A549 treated with Mapracorat at 1 μM for 4 hours (cell line): Measurements from ENCODE around the gene MLLT1. TPM values are rescaled to one million over a fixed set of nuclear protein-coding genes. Genes with fewer than 3 reads are reported as not detected.

Experiments
- total RNA-seq: library from RNA; stranded (reverse); fragments of 200-300 nt; extraction: Qiagen RNA extraction; gene quantifications from 5 replicates; pipeline ENCODE4 v1.2.3, GENCODE V29; 2022

MLLT1 gene
- 14.8 to 22.9 TPM (median 22.0 TPM) in 5 replicates for total RNA-seq

GRCh38 chr19:6279931-6280591 is at the start of gene MLLT1:
TSS of gene MLLT1 (minus strand) at chr19:6279975. CDS start at chr19:6279784, 191 bp downstream.

Other genes starting within 250 kb of the MLLT1 start
- gene RFX2, start 169.5 kb downstream of the MLLT1 start, total RNA-seq = 4.8 to 7.0 TPM (median 5.9 TPM) in 5 replicates
- not detected in 5 replicates for gene ACSBG2, start 144.3 kb downstream of the MLLT1 start, total RNA-seq
- not detected in 5 replicates for gene ACER1, start 53.6 kb upstream of the MLLT1 start, total RNA-seq
- gene CLPP, start 81.6 kb upstream of the MLLT1 start, total RNA-seq = 45.3 to 80.1 TPM (median 73.9 TPM) in 5 replicates
- gene ALKBH7, start 92.8 kb upstream of the MLLT1 start, total RNA-seq = 19.0 to 38.7 TPM (median 36.4 TPM) in 5 replicates
- 0.49 to 1.4 TPM (median 0.70 TPM) in 5 replicates for gene PSPN, start 96.0 kb upstream of the MLLT1 start, total RNA-seq
- gene GTF2F1, start 113.2 kb upstream of the MLLT1 start, total RNA-seq = 55.0 to 61.2 TPM (median 58.0 TPM) in 5 replicates
- gene KHSRP, start 144.8 kb upstream of the MLLT1 start, total RNA-seq = 182 to 207 TPM (median 198 TPM) in 5 replicates
- 0.11 to 0.20 TPM (median 0.17 TPM) in 4 of 5 replicates, not detected in the other for gene SLC25A41, start 153.8 kb upstream of the MLLT1 start, total RNA-seq
- 15.3 to 19.4 TPM (median 18.5 TPM) in 5 replicates for gene SLC25A23, start 179.8 kb upstream of the MLLT1 start, total RNA-seq
- gene CRB3, start 184.3 kb upstream of the MLLT1 start, total RNA-seq = 3.1 to 5.0 TPM (median 4.8 TPM) in 5 replicates
- 0.22 to 0.33 TPM (median 0.24 TPM) in 5 replicates for gene DENND1C, start 201.8 kb upstream of the MLLT1 start, total RNA-seq
- 6.0 to 7.6 TPM (median 6.5 TPM) in 5 replicates for gene TUBB4A, start 222.3 kb upstream of the MLLT1 start, total RNA-seq